ENCODE data around the gene NID2. TPM values are rescaled to one million over a fixed set of nuclear protein-coding genes. Genes with fewer than 3 reads are reported as not detected.

The NID2 gene
- total RNA-seq, 4 donors from 2014 or later = 1.9 to 5.6 (median 4.3) TPM

- no peaks in the 10 kb centered on the region for H3K36me3 ChIP-seq
- in situ Hi-C loops (cut with MboI; ENCODE audit: low sequenced_read_pairs in 4 of 4) = no loop called here
- DNase-seq (no peak), ATAC-seq (peak in 1 of 2 donors; percentile 32)
- H3K4me3 ChIP-seq = peak overlapping the region; percentile 65 to 69 (median 68)
- no peaks in the 10 kb centered on the region for H3K9me3 ChIP-seq
- H3K27ac ChIP-seq = peak overlapping the region; percentile 60 to 74 (median 72)
- peaks cover 11 to 37% (median 29%) of the 10 kb centered on the region in 3 donors for H3K27me3 ChIP-seq
- H3K4me1 ChIP-seq = peaks cover 0 to 14% of the 10 kb centered on the region in 2 donors
- intact Hi-C loops (cut with DNase I; ENCODE audit: low total_unique reads) = loop anchor here (5.0 kb wide), 1 partner anchor 51 kb away; no protein-coding TSS in a partner anchor
- TF ChIP-seq POLR2A (IDR thresholded peaks at IDR 0.05) (no peak), CTCF (IDR thresholded peaks at IDR 0.05 in 4 of 5, conservative IDR thresholded peaks at IDR 0.05 in 1 of 5) (no peak)
These were observed 815 bp downstream of the NID2 start for GRCh38 chr14:52067873-52068614.

DNA sequence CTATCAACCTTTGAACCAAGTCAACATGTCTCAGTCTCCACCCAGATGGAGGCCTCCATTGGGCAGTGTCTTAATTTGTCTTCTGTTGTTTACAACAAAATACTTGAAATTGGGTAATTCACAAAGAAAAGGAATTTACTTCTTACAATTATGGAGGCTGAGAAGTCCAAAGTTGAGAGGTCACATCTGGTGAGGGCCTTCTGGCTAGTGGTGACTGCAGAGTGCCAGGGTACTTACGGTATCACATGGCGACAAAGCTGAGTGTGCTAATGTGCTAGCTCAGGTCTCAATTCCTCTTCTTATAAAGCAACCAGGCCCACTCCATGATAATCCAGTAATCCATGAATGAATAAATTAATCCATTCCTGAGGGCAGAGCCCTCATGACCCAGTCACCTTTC is 4.7 kb downstream of the NID2 start:
- H3K4me1 ChIP-seq = peaks cover 6 to 15% of the 10 kb centered on the region in 2 donors
- H3K9me3 ChIP-seq = no peaks in the 10 kb centered on the region
- H3K36me3 ChIP-seq = no peaks in the 10 kb centered on the region
- intact Hi-C loops (cut with DNase I; ENCODE audit: low total_unique reads) (no loop called here), in situ Hi-C loops (cut with MboI; ENCODE audit: low sequenced_read_pairs in 4 of 4) (no loop called here)
- H3K4me3 ChIP-seq = no peak overlapping the region
- H3K27me3 ChIP-seq = peaks cover 11 to 28% (median 23%) of the 10 kb centered on the region in 3 donors
- DNase-seq (no peak), ATAC-seq (no peak)
- no peak overlapping the region for H3K27ac ChIP-seq
- no peak for TF ChIP-seq CTCF (IDR thresholded peaks at IDR 0.05 in 4 of 5, conservative IDR thresholded peaks at IDR 0.05 in 1 of 5)
- no peak for TF ChIP-seq POLR2A (IDR thresholded peaks at IDR 0.05)

DNA sequence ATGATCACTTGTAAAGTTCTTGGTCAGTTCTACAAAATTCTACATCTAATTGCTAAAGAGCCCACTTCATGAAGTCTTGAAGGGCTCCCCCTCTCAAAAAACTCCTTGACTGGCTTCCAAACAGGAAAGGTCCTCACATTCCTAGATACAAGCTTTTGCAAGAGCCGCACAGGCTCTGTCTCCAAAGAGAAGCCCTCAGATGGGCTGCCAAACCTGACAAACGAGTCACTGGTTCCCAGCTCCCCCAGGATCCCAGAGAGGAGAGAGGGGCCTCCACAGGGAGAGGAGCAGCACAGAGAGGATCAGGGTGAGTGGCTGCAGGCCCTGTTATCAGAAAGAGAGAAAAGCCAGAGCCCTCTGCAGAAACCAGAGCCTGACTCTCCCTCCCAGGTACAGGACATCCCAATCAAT is 5.8 kb downstream of the NID2 start:
- H3K27me3 ChIP-seq = peaks cover 3 to 17% (median 11%) of the 10 kb centered on the region in 3 donors
- H3K27ac ChIP-seq = peak overlapping the region in 1 of 4 donors; percentile 13
- in situ Hi-C loops (cut with MboI; ENCODE audit: low sequenced_read_pairs in 4 of 4) = no loop called here
- no peaks in the 10 kb centered on the region for H3K36me3 ChIP-seq
- no peak for ATAC-seq
- no peaks in the 10 kb centered on the region for H3K9me3 ChIP-seq
- no peak for DNase-seq
- TF ChIP-seq CTCF (IDR thresholded peaks at IDR 0.05 in 4 of 5, conservative IDR thresholded peaks at IDR 0.05 in 1 of 5) (no peak), POLR2A (IDR thresholded peaks at IDR 0.05) (no peak)
- no peak overlapping the region for H3K4me3 ChIP-seq
- H3K4me1 ChIP-seq = peaks cover 5 to 6% of the 10 kb centered on the region in 2 donors
- intact Hi-C loops (cut with DNase I; ENCODE audit: low total_unique reads) = no loop called here

- no peak for DNase-seq
- Histone ChIP-seq H3K27me3 (peaks cover 0 to 6% (median 4%) of the 10 kb centered on the region in 3 donors), H3K4me1 (peaks cover 4 to 6% of the 10 kb centered on the region in 2 donors), H3K36me3 (no peaks in the 10 kb centered on the region), H3K4me3 (no peak overlapping the region), H3K9me3 (no peaks in the 10 kb centered on the region), H3K27ac (no peak overlapping the region)
- in situ Hi-C loops (cut with MboI; ENCODE audit: low sequenced_read_pairs in 4 of 4) = no loop called here
- intact Hi-C loops (cut with DNase I; ENCODE audit: low total_unique reads) = no loop called here
- no peak for TF ChIP-seq POLR2A (IDR thresholded peaks at IDR 0.05)
- no peak for TF ChIP-seq CTCF (IDR thresholded peaks at IDR 0.05 in 4 of 5, conservative IDR thresholded peaks at IDR 0.05 in 1 of 5)
- no peak for ATAC-seq
These were observed 7.0 kb downstream of the NID2 start for GRCh38 chr14:52061890-52062289.

Measured in gastrocnemius medialis (tissue), 4 donors.